H1 (cell line): ENCODE measurements around the gene CABCOCO1. TPM values are rescaled to one million over a fixed set of nuclear protein-coding genes. Genes with fewer than 3 reads are reported as not detected.

Source experiments
- CBX5 ChIP-seq: fragments of 300-800, 300-1000 bp; sonication (generic); IDR thresholded peaks from 2 replicates; pipeline ENCODE4 v1.7.1; 2016; ENCODE audit warnings: antibody characterized with exemption, low read length, low read depth
- CBX8 ChIP-seq: fragments of 300-800, 300-1000 bp; sonication (generic); IDR thresholded peaks from 2 replicates; pipeline ENCODE4 v1.7.1; 2016; ENCODE audit warnings: low read depth, low read length, borderline replicate concordance
- FOSL1 ChIP-seq: IDR thresholded peaks from 2 replicates; pipeline ENCODE4 v1.6.1; 2011; ENCODE audit warnings: mild to moderate bottlenecking, low read depth, low read length, moderate library complexity; ENCODE audit not compliant: insufficient read depth
- RBBP5 ChIP-seq: IDR thresholded peaks from 2 replicates; pipeline ENCODE4 v1.7.1; 2012; ENCODE audit warnings: low read depth, mild to moderate bottlenecking, inconsistent platforms, low read length, moderate library complexity, borderline replicate concordance
- RNF2 ChIP-seq: fragments of 200-900, 300-1000 bp; sonication (generic); IDR thresholded peaks from 2 replicates; pipeline ENCODE4 v1.7.1; 2016; ENCODE audit warnings: borderline replicate concordance, low read depth, mild to moderate bottlenecking, antibody characterized with exemption, low read length; ENCODE audit not compliant: poor library complexity, severe bottlenecking; ENCODE audit errors: missing control alignments
- RXRA ChIP-seq: IDR thresholded peaks from 2 replicates; pipeline ENCODE4 v1.6.1; 2011; ENCODE audit warnings: low read depth, mild to moderate bottlenecking, low read length, moderate library complexity; ENCODE audit not compliant: insufficient read depth
- YY1 ChIP-seq: IDR thresholded peaks from 2 replicates; pipeline ENCODE4 v1.6.1; 2011; ENCODE audit warnings: low read depth, mild to moderate bottlenecking, low read length
- polyA plus RNA-seq, 7 experiments: library from polyadenylated mRNA; depleted of rRNA in 3 of 7; stranded (reverse) in 5 of 7; unstranded in 2 of 7; fragments of >200 nt in 5 of 7; fragments of 200-250 nt in 2 of 7; gene quantifications; 1 replicate in 5 of 7; 2 replicates in 1 of 7; 4 replicates in 1 of 7; pipeline versions ENCODE4 v1.2.1 to v1.2.3, GENCODE V29; 2011 to 2013; ENCODE audit warnings: missing spikeins in 2 of 7, mixed read lengths in 2 of 7
- total RNA-seq: library from RNA; stranded (reverse); fragmentation: NEBNext Ultra II Directional; extraction: Animal tissue kit (Norgen Biotek cat#: 25700); gene quantifications from 2 replicates; pipeline ENCODE4 v1.2.1, GENCODE V29; 2021

Gene CABCOCO1
- total and polyA plus RNA-seq, 2 of the 8 experiments (the other 6 are each of a cell fraction or from before 2014, with no cell fraction given): not detected

- TF ChIP-seq RBBP5 (no peak), CBX5 (no peak), RXRA (no peak), FOSL1 (no peak), RNF2 (no peak), CBX8 (no peak), YY1 (no peak)
These were observed 147.5 kb downstream of the CABCOCO1 start (continued) for GRCh38 chr10:61810263-61810662.
